ENCODE results near the gene NEFH. TPM values are rescaled to one million over a fixed set of nuclear protein-coding genes. Genes with fewer than 3 reads are reported as not detected.

NEFH gene
- total and polyA plus RNA-seq, 9 donors = 0.14 to 5.1 (median 3.1) TPM

- 5% methylated on average over 13 of the region's 21 CpGs for WGBS (ENCODE audit: insufficient coverage)
- Histone ChIP-seq H3K9me3 (replicated peaks; ENCODE audit: control insufficient read depth, low read depth, low read length) (no peaks in the 10 kb centered on the region), H3K27ac (ENCODE audit: low read length) (no peak overlapping the region), H3K4me3 (ENCODE audit: low read length) (no peak overlapping the region), H3K36me3 (ENCODE audit: control insufficient read depth, insufficient read depth, low read length) (no peaks in the 10 kb centered on the region), H3K27me3 (ENCODE audit: control insufficient read depth, insufficient read depth, low read length) (peaks cover 64% of the 10 kb centered on the region), H3K4me1 (ENCODE audit: control insufficient read depth, insufficient read depth, low read length) (peaks cover 17% of the 10 kb centered on the region)
- peak; percentile 40 for DNase-seq
Observed at GRCh38 chr22:29478326-29479276, 1.4 kb upstream of the NEFH start.

GRCh38 chr22:29480262-29480511 is 169 bp downstream of the NEFH start:
- Histone ChIP-seq H3K4me3 (ENCODE audit: low read length) (peak overlapping the region; percentile 5), H3K27me3 (ENCODE audit: control insufficient read depth, insufficient read depth, low read length) (peaks cover 64% of the 10 kb centered on the region), H3K36me3 (ENCODE audit: control insufficient read depth, insufficient read depth, low read length) (no peaks in the 10 kb centered on the region), H3K27ac (ENCODE audit: low read length) (no peak overlapping the region), H3K9me3 (replicated peaks; ENCODE audit: control insufficient read depth, low read depth, low read length) (no peaks in the 10 kb centered on the region), H3K4me1 (ENCODE audit: control insufficient read depth, insufficient read depth, low read length) (peaks cover 17% of the 10 kb centered on the region)
- 2% methylated on average over 39 of the region's 39 CpGs for WGBS (ENCODE audit: insufficient coverage)
- no peak for DNase-seq

- H3K27ac ChIP-seq (ENCODE audit: low read length) = no peak overlapping the region
- DNase-seq = peak; percentile 84
- H3K27me3 ChIP-seq (ENCODE audit: control insufficient read depth, insufficient read depth, low read length) = peaks cover 64% of the 10 kb centered on the region
- H3K4me1 ChIP-seq (ENCODE audit: control insufficient read depth, insufficient read depth, low read length) = peaks cover 17% of the 10 kb centered on the region
- H3K4me3 ChIP-seq (ENCODE audit: low read length) = peak overlapping the region; percentile 19
- no peaks in the 10 kb centered on the region for H3K9me3 ChIP-seq (replicated peaks; ENCODE audit: control insufficient read depth, low read depth, low read length)
- no peaks in the 10 kb centered on the region for H3K36me3 ChIP-seq (ENCODE audit: control insufficient read depth, insufficient read depth, low read length)
- 1% methylated on average over 106 of the region's 107 CpGs for WGBS (ENCODE audit: insufficient coverage)
Observed at GRCh38 chr22:29480512-29481264, 670 bp downstream of the NEFH start.

GRCh38 chr22:29481265-29482000 is 1.4 kb downstream of the NEFH start:
- Histone ChIP-seq H3K36me3 (ENCODE audit: control insufficient read depth, insufficient read depth, low read length) (no peaks in the 10 kb centered on the region), H3K4me3 (ENCODE audit: low read length) (peak overlapping the region; percentile 19), H3K4me1 (ENCODE audit: control insufficient read depth, insufficient read depth, low read length) (peaks cover 17% of the 10 kb centered on the region), H3K27ac (ENCODE audit: low read length) (no peak overlapping the region), H3K27me3 (ENCODE audit: control insufficient read depth, insufficient read depth, low read length) (peaks cover 61% of the 10 kb centered on the region), H3K9me3 (replicated peaks; ENCODE audit: control insufficient read depth, low read depth, low read length) (no peaks in the 10 kb centered on the region)
- DNase-seq = peak; percentile 27
- WGBS (ENCODE audit: insufficient coverage) = 4% methylated on average over 13 of the region's 15 CpGs

- no peak for DNase-seq
- Histone ChIP-seq H3K27ac (ENCODE audit: low read length) (no peak overlapping the region), H3K36me3 (ENCODE audit: control insufficient read depth, insufficient read depth, low read length) (no peaks in the 10 kb centered on the region), H3K4me3 (ENCODE audit: low read length) (no peak overlapping the region), H3K4me1 (ENCODE audit: control insufficient read depth, insufficient read depth, low read length) (peaks cover 17% of the 10 kb centered on the region), H3K9me3 (replicated peaks; ENCODE audit: control insufficient read depth, low read depth, low read length) (no peaks in the 10 kb centered on the region), H3K27me3 (ENCODE audit: control insufficient read depth, insufficient read depth, low read length) (peaks cover 55% of the 10 kb centered on the region)
- WGBS (ENCODE audit: insufficient coverage) = 61% methylated on average over 9 of the region's 11 CpGs
Observed at GRCh38 chr22:29482253-29482652, 2.2 kb downstream of the NEFH start.

GRCh38 chr22:29482726-29483125 is 2.7 kb downstream of the NEFH start:
- Histone ChIP-seq H3K27ac (ENCODE audit: low read length) (no peak overlapping the region), H3K4me3 (ENCODE audit: low read length) (no peak overlapping the region), H3K27me3 (ENCODE audit: control insufficient read depth, insufficient read depth, low read length) (peaks cover 51% of the 10 kb centered on the region), H3K36me3 (ENCODE audit: control insufficient read depth, insufficient read depth, low read length) (no peaks in the 10 kb centered on the region), H3K9me3 (replicated peaks; ENCODE audit: control insufficient read depth, low read depth, low read length) (no peaks in the 10 kb centered on the region), H3K4me1 (ENCODE audit: control insufficient read depth, insufficient read depth, low read length) (peaks cover 17% of the 10 kb centered on the region)
- no peak for DNase-seq
- 100% methylated on average over 3 of the region's 7 CpGs for WGBS (ENCODE audit: insufficient coverage)

GRCh38 chr22:29483254-29483653 is 3.2 kb downstream of the NEFH start:
- no peak overlapping the region for H3K27ac ChIP-seq (ENCODE audit: low read length)
- peaks cover 17% of the 10 kb centered on the region for H3K4me1 ChIP-seq (ENCODE audit: control insufficient read depth, insufficient read depth, low read length)
- H3K4me3 ChIP-seq (ENCODE audit: low read length) = no peak overlapping the region
- H3K27me3 ChIP-seq (ENCODE audit: control insufficient read depth, insufficient read depth, low read length) = peaks cover 46% of the 10 kb centered on the region
- 93% methylated on average over 11 of the region's 13 CpGs for WGBS (ENCODE audit: insufficient coverage)
- no peak for DNase-seq
- no peaks in the 10 kb centered on the region for H3K9me3 ChIP-seq (replicated peaks; ENCODE audit: control insufficient read depth, low read depth, low read length)
- H3K36me3 ChIP-seq (ENCODE audit: control insufficient read depth, insufficient read depth, low read length) = no peaks in the 10 kb centered on the region

- Histone ChIP-seq H3K4me1 (ENCODE audit: control insufficient read depth, insufficient read depth, low read length) (peaks cover 17% of the 10 kb centered on the region), H3K27me3 (ENCODE audit: control insufficient read depth, insufficient read depth, low read length) (peaks cover 32% of the 10 kb centered on the region), H3K9me3 (replicated peaks; ENCODE audit: control insufficient read depth, low read depth, low read length) (no peaks in the 10 kb centered on the region), H3K27ac (ENCODE audit: low read length) (no peak overlapping the region), H3K36me3 (ENCODE audit: control insufficient read depth, insufficient read depth, low read length) (no peaks in the 10 kb centered on the region), H3K4me3 (ENCODE audit: low read length) (no peak overlapping the region)
- WGBS (ENCODE audit: insufficient coverage) = no CpG with 5 or more reads among the region's 3 CpGs
- DNase-seq = no peak
Observed at GRCh38 chr22:29484642-29485041, 4.6 kb downstream of the NEFH start.

- WGBS (ENCODE audit: insufficient coverage) = 90% methylated on average over 8 of the region's 8 CpGs
- peaks cover 11% of the 10 kb centered on the region for H3K4me1 ChIP-seq (ENCODE audit: control insufficient read depth, insufficient read depth, low read length)
- no peaks in the 10 kb centered on the region for H3K36me3 ChIP-seq (ENCODE audit: control insufficient read depth, insufficient read depth, low read length)
- DNase-seq = no peak
- no peak overlapping the region for H3K27ac ChIP-seq (ENCODE audit: low read length)
- H3K9me3 ChIP-seq (replicated peaks; ENCODE audit: control insufficient read depth, low read depth, low read length) = no peaks in the 10 kb centered on the region
- no peak overlapping the region for H3K4me3 ChIP-seq (ENCODE audit: low read length)
- H3K27me3 ChIP-seq (ENCODE audit: control insufficient read depth, insufficient read depth, low read length) = peaks cover 24% of the 10 kb centered on the region
Observed at GRCh38 chr22:29485448-29485847, 5.4 kb downstream of the NEFH start.
